CD4-positive, alpha-beta T cell (primary cell): Measurements from ENCODE around the gene RS1. TPM values are rescaled to one million over a fixed set of nuclear protein-coding genes. Genes with fewer than 3 reads are reported as not detected.

ENCODE experiments used
- ATAC-seq: fragments of 200-7000 bp; cut with Tn5 transposase; one replicate; pipeline ENCODE4 v1.10.0; 2022; ENCODE audit warnings: mild to moderate bottlenecking; ENCODE audit not compliant: poor library complexity
- CTCF ChIA-PET: fragments of 350-600 bp; sonication (Branson Sonifier 250); formaldehyde crosslinking; loops from one replicate; lab custom pipeline; 2021; ENCODE audit warnings: antibody characterized with exemption, inconsistent platforms; lab: Charles Lee
- POLR2A ChIA-PET: fragments of 350-600 bp; sonication (Branson Sonifier 250); formaldehyde crosslinking; loops from one replicate; lab custom pipeline; 2021; ENCODE audit warnings: antibody characterized with exemption, inconsistent platforms; lab: Charles Lee
- DNase-seq, 14 experiments: peaks; one replicate each; pipeline ENCODE4 v3.0.0-alpha.2; 2013 to 2020; ENCODE audit warnings: mixed read lengths in 2 of 14
- H3K27ac ChIP-seq, 2 donors: one replicate each; pipeline versions ENCODE4 v1.5.1 to v1.7.0; 2013; ENCODE audit warnings: low read length in 2 of 2, low read depth in 1 of 2, mild to moderate bottlenecking in 1 of 2
- H3K27me3 ChIP-seq, 2 experiments: 1 replicate in 1 of 2; 2 replicates in 1 of 2; pipeline versions ENCODE4 v1.6.1 to v1.7.0; 2013; ENCODE audit warnings: low read length in 2 of 2, control low read depth in 1 of 2, mild to moderate bottlenecking in 1 of 2, moderate library complexity in 1 of 2; ENCODE audit not compliant: insufficient read depth in 2 of 2, control insufficient read depth in 1 of 2
- H3K36me3 ChIP-seq: one replicate; pipeline ENCODE4 v1.6.1; 2013; ENCODE audit warnings: low read length, control low read depth; ENCODE audit not compliant: insufficient read depth
- H3K4me1 ChIP-seq: one replicate; pipeline ENCODE4 v1.6.1; 2013; ENCODE audit warnings: low read length, control low read depth; ENCODE audit not compliant: insufficient read depth
- H3K4me3 ChIP-seq: one replicate; pipeline ENCODE4 v1.5.1; 2013; ENCODE audit warnings: mild to moderate bottlenecking, low read length, moderate library complexity
- H3K9me3 ChIP-seq, 2 experiments: 1 replicate in 1 of 2; 2 replicates in 1 of 2; pipeline versions ENCODE4 v1.6.1 to v1.7.0; 2013; ENCODE audit warnings: low read length in 2 of 2, mild to moderate bottlenecking in 2 of 2, control low read depth in 1 of 2, moderate library complexity in 1 of 2; ENCODE audit not compliant: control insufficient read depth in 1 of 2, insufficient read depth in 1 of 2
- H3K27ac Mint-ChIP-seq: one replicate; pipeline ENCODE4 v1.8.0; 2020; ENCODE audit warnings: mixed read lengths
- H3K27me3 Mint-ChIP-seq: one replicate; pipeline ENCODE4 v1.8.0; 2021; ENCODE audit warnings: mixed read lengths
- H3K36me3 Mint-ChIP-seq: one replicate; pipeline ENCODE4 v1.8.0; 2021; ENCODE audit warnings: low read depth, mixed read lengths
- H3K4me1 Mint-ChIP-seq: one replicate; pipeline ENCODE4 v1.8.0; 2021; ENCODE audit warnings: low read depth, mixed read lengths
- H3K4me3 Mint-ChIP-seq: one replicate; pipeline ENCODE4 v1.8.0; 2020; ENCODE audit warnings: mild to moderate bottlenecking, mixed read lengths
- H3K9me3 Mint-ChIP-seq: one replicate; pipeline ENCODE4 v1.8.0; 2020; ENCODE audit warnings: mixed read lengths
- CTCF ChIP-seq: fragments of 200-600 bp; IDR thresholded peaks from one replicate; pipeline ENCODE4 v1.8.0; 2022; ENCODE audit warnings: antibody characterized with exemption, mild to moderate bottlenecking
- intact Hi-C, 2 experiments: fragments of 100-400 bp; cut with DNase I in 1 of 2; cut with micrococcal nuclease in 1 of 2; formaldehyde crosslinking; loops; one replicate each; pipeline versions ENCODE4 v1.15.1 to v1.9.0; 2023 to 2025; cut with DNase I, micrococcal nuclease
- total RNA-seq, 174 experiments: library from RNA in 2 of 174; stranded (reverse) in 2 of 174; gene quantifications; one replicate each; pipeline ENCODE4 v1.2.3 and lab custom pipeline; 2021 to 2026

The RS1 gene
- total RNA-seq, 2 experiments from 2014 or later, result not detected

GRCh38 chrX:18630934-18631333 lies 41.0 kb downstream of the RS1 start:
- H3K4me1 ChIP-seq, result no peaks in the 10 kb centered on the region
- no peaks in the 10 kb centered on the region for H3K4me1 Mint-ChIP-seq
- H3K36me3 ChIP-seq, result peaks cover 4% of the 10 kb centered on the region
- ChIA-PET POLR2A (no interaction called here), CTCF (no interaction called here)
- intact Hi-C loops, result no loop called here
- H3K4me3 Mint-ChIP-seq, result no peak overlapping the region
- no peaks in the 10 kb centered on the region for H3K27me3 ChIP-seq
- H3K27me3 Mint-ChIP-seq, result no peaks in the 10 kb centered on the region
- no peak overlapping the region for H3K4me3 ChIP-seq
- peaks cover 30% of the 10 kb centered on the region for H3K36me3 Mint-ChIP-seq
- no peak for TF ChIP-seq CTCF
- DNase-seq (no peak), ATAC-seq (no peak)
- no peaks in the 10 kb centered on the region for H3K9me3 Mint-ChIP-seq
- H3K9me3 ChIP-seq, result no peaks in the 10 kb centered on the region
- H3K27ac ChIP-seq, result no peak overlapping the region
- no peak overlapping the region for H3K27ac Mint-ChIP-seq

- no peak overlapping the region for H3K4me3 ChIP-seq
- peaks cover 4% of the 10 kb centered on the region for H3K36me3 ChIP-seq
- H3K4me1 ChIP-seq, result no peaks in the 10 kb centered on the region
- CTCF ChIA-PET, result no interaction called here
- Mint-ChIP-seq H3K27ac (no peak overlapping the region), H3K4me3 (no peak overlapping the region), H3K9me3 (no peaks in the 10 kb centered on the region), H3K36me3 (peaks cover 42% of the 10 kb centered on the region), H3K4me1 (no peaks in the 10 kb centered on the region), H3K27me3 (no peaks in the 10 kb centered on the region)
- POLR2A ChIA-PET, result no interaction called here
- H3K9me3 ChIP-seq, result no peaks in the 10 kb centered on the region
- ATAC-seq (no peak), DNase-seq (no peak)
- no peak overlapping the region for H3K27ac ChIP-seq
- intact Hi-C loops, result no loop called here
- no peaks in the 10 kb centered on the region for H3K27me3 ChIP-seq
- TF ChIP-seq CTCF, result no peak
These were observed 47.3 kb downstream of the RS1 start for GRCh38 chrX:18624599-18624998.

GRCh38 chrX:18620349-18620748 lies 51.6 kb downstream of the RS1 start:
- H3K27ac ChIP-seq, result no peak overlapping the region
- H3K4me1 Mint-ChIP-seq, result no peaks in the 10 kb centered on the region
- intact Hi-C loops, result no loop called here
- TF ChIP-seq CTCF, result no peak
- no peak overlapping the region for H3K4me3 ChIP-seq
- CTCF ChIA-PET, result interaction anchor here (1.2 kb wide), 1 partner anchor 409 kb away, joined by 3 read pairs; no protein-coding TSS in a partner anchor
- H3K27me3 Mint-ChIP-seq, result no peaks in the 10 kb centered on the region
- no peaks in the 10 kb centered on the region for H3K9me3 Mint-ChIP-seq
- H3K4me1 ChIP-seq, result no peaks in the 10 kb centered on the region
- no peaks in the 10 kb centered on the region for H3K9me3 ChIP-seq
- DNase-seq (no peak), ATAC-seq (no peak)
- H3K4me3 Mint-ChIP-seq, result no peak overlapping the region
- POLR2A ChIA-PET, result no interaction called here
- peaks cover 30% of the 10 kb centered on the region for H3K36me3 Mint-ChIP-seq
- H3K27ac Mint-ChIP-seq, result no peak overlapping the region
- H3K36me3 ChIP-seq, result no peaks in the 10 kb centered on the region
- H3K27me3 ChIP-seq, result no peaks in the 10 kb centered on the region
